Right lobe of liver (tissue), 6 donors: ENCODE results near the gene RHBDF1. TPM values are rescaled to one million over a fixed set of nuclear protein-coding genes. Genes with fewer than 3 reads are reported as not detected.
A peak's percentile ranks its signal among the peaks of the same experiment; 100 is the strongest.

ENCODE experiments used
- ATAC-seq, 4 donors: fragments of 200-7000 bp; cut with Tn5 transposase; one replicate each; pipeline ENCODE4 v1.9.1; 2020; ENCODE audit warnings: mild to moderate bottlenecking in 4 of 4, moderate library complexity in 4 of 4
- DNase-seq, 3 donors: peaks; one replicate each; pipeline ENCODE4 v3.0.0-alpha.2; 2020
- H3K27ac ChIP-seq, 3 donors: fragments of 200-600 bp; one replicate each; pipeline ENCODE4 v1.8.0; 2022
- H3K27me3 ChIP-seq, 2 donors: fragments of 200-600 bp; one replicate each; pipeline ENCODE4 v1.8.0; 2022
- H3K36me3 ChIP-seq, 4 donors: fragments of 200-600 bp; sonication (generic) in 1 of 4; one replicate each; pipeline versions ENCODE4 v1.5.1 to v1.8.0; 2017 to 2022; ENCODE audit warnings: control low read depth in 1 of 4
- H3K4me1 ChIP-seq, 4 donors: fragments of 200-600 bp; sonication (generic) in 1 of 4; one replicate each; pipeline versions ENCODE4 v1.5.1 to v1.8.0; 2017 to 2022; ENCODE audit warnings: control low read depth in 1 of 4
- H3K4me3 ChIP-seq, 3 donors: fragments of 200-600 bp; one replicate each; pipeline ENCODE4 v1.8.0; 2022
- H3K9me3 ChIP-seq, 4 donors: fragments of 200-600 bp; sonication (generic) in 1 of 4; one replicate each; pipeline versions ENCODE4 v1.5.1 to v1.8.0; 2017 to 2022; ENCODE audit warnings: control low read depth in 1 of 4
- CTCF ChIP-seq, 4 donors: fragments of 200-600 bp in 3 of 4; fragments of 450-650 bp in 1 of 4; IDR thresholded peaks; one replicate each; pipeline versions ENCODE4 v1.5.1 to v1.8.0; 2016 to 2022; ENCODE audit warnings: antibody characterized with exemption in 4 of 4, mild to moderate bottlenecking in 2 of 4
- POLR2A ChIP-seq: fragments of 450-650 bp; IDR thresholded peaks from one replicate; pipeline ENCODE4 v1.6.1; 2017; ENCODE audit warnings: antibody characterized with exemption, mild to moderate bottlenecking
- WGBS: methylation state at CpG from one replicate; pipeline ENCODE4 v1.1.6; 2018; ENCODE audit warnings: low coverage, low lambda C conversion rate; ENCODE audit not compliant: insufficient coverage; ENCODE audit errors: missing lambda C conversion rate; 5-methylcytosine and 5-hydroxymethylcytosine counted together
- intact Hi-C, 2 donors: fragments of 100-400 bp; cut with DNase I; formaldehyde crosslinking; loops; one replicate each; pipeline versions ENCODE4 v1.11.2 to v1.14.1; 2022
- total RNA-seq, 6 experiments: library from RNA; depleted of rRNA in 2 of 6; stranded (reverse); fragments of >200 nt in 2 of 6; fragmentation: NEBNext Ultra II Directional in 3 of 6; extraction: Animal tissue kit (Norgen Biotek cat#: 25700) in 3 of 6; gene quantifications; one replicate each; pipeline versions ENCODE4 v1.1.0 to v1.2.4, GENCODE V29; 2016 to 2023
- donor health status: DM: no; HTN: yes; CAD: no.
- donor health status: DM: no; HTN: no; CAD: no.
- donor health status: DM: no; HTN: no; CAD: no.
- donor health status: DM: no; HTN: yes; CAD: no.
- donor health status: DM: no; HTN: yes; CAD: no.

RHBDF1 gene
- total RNA-seq, 6 experiments from 2014 or later = 5.0 to 14.3 (median 7.1) TPM

- intact Hi-C loops = no loop called here
- peaks cover 0 to 29% (median 0%) of the 10 kb centered on the region in 4 donors for H3K36me3 ChIP-seq
- ATAC-seq (peak in 1 of 4 donors; percentile 16), DNase-seq (no peak)
- H3K9me3 ChIP-seq = no peaks in the 10 kb centered on the region
- H3K4me1 ChIP-seq = no peaks in the 10 kb centered on the region
- H3K27me3 ChIP-seq = no peaks in the 10 kb centered on the region
- H3K27ac ChIP-seq = no peak overlapping the region
- TF ChIP-seq CTCF (IDR thresholded peaks at IDR 0.05) (no peak), POLR2A (no peak)
- no peak overlapping the region for H3K4me3 ChIP-seq
- WGBS = 90% methylated on average over 9 of the region's 21 CpGs
These were observed 39.9 kb upstream of the RHBDF1 start for GRCh38 chr16:112153-112840.

- 37% methylated on average over 3 of the region's 6 CpGs for WGBS
- no peak for DNase-seq
- intact Hi-C loops = no loop called here
- H3K9me3 ChIP-seq = no peaks in the 10 kb centered on the region
- no peak overlapping the region for H3K27ac ChIP-seq
- peaks cover 0 to 12% (median 0%) of the 10 kb centered on the region in 4 donors for H3K36me3 ChIP-seq
- H3K4me3 ChIP-seq = no peak overlapping the region
- peak; percentile 72 to 79 (median 77) for ATAC-seq
- TF ChIP-seq POLR2A (no peak), CTCF (IDR thresholded peaks at IDR 0.05) (peak; percentile 68 to 86 (median 82))
- H3K27me3 ChIP-seq = no peaks in the 10 kb centered on the region
- peaks cover 0 to 25% (median 3%) of the 10 kb centered on the region in 4 donors for H3K4me1 ChIP-seq
These were observed 34.3 kb upstream of the RHBDF1 start for GRCh38 chr16:106623-107324.

- Histone ChIP-seq H3K36me3 (peaks cover 0 to 8% (median 0%) of the 10 kb centered on the region in 4 donors), H3K27ac (no peak overlapping the region), H3K27me3 (no peaks in the 10 kb centered on the region), H3K4me3 (no peak overlapping the region), H3K9me3 (no peaks in the 10 kb centered on the region), H3K4me1 (peaks cover 0 to 25% (median 3%) of the 10 kb centered on the region in 4 donors)
- DNase-seq (no peak), ATAC-seq (no peak)
- TF ChIP-seq CTCF (IDR thresholded peaks at IDR 0.05) (no peak), POLR2A (no peak)
- intact Hi-C loops = no loop called here
- 79% methylated on average over 4 of the region's 6 CpGs for whole genome bisulfite sequencing
These were observed 33.1 kb upstream of the RHBDF1 start for GRCh38 chr16:105521-105920.

GRCh38 chr16:104928-105327 lies 32.5 kb upstream of the RHBDF1 start:
- intact Hi-C loops = no loop called here
- Histone ChIP-seq H3K27ac (peak overlapping the region in 1 of 3 donors; percentile 37), H3K27me3 (no peaks in the 10 kb centered on the region), H3K9me3 (no peaks in the 10 kb centered on the region), H3K36me3 (peaks cover 0 to 4% (median 0%) of the 10 kb centered on the region in 4 donors), H3K4me3 (no peak overlapping the region), H3K4me1 (peaks cover 0 to 27% (median 3%) of the 10 kb centered on the region in 4 donors)
- DNase-seq (no peak), ATAC-seq (no peak)
- no CpG with 5 or more reads among the region's 3 CpGs for WGBS
- TF ChIP-seq CTCF (IDR thresholded peaks at IDR 0.05) (no peak), POLR2A (no peak)
